G401 (cell line): ENCODE measurements around the gene POMGNT1. TPM values are rescaled to one million over a fixed set of nuclear protein-coding genes. Genes with fewer than 3 reads are reported as not detected.

Experiments used
- DNase-seq: peaks from one replicate; pipeline ENCODE4 v3.0.0-alpha.2; 2015; ENCODE audit warnings: low spot score
- in situ Hi-C: cut with HindIII; loops from 2 replicates; pipeline ENCODE4 v1.10.0; 2016; ENCODE audit warnings: low sequenced_read_pairs, mixed read lengths
- total RNA-seq: library from RNA; depleted of rRNA; stranded (reverse); fragments of >200 nt; shearing (Covaris generic); gene quantifications from 2 replicates; pipeline ENCODE4 v1.2.3, GENCODE V29; 2014; rRNA removed

POMGNT1 gene
- total RNA-seq, 1 experiment from 2014 or later, result 118 TPM

DNA sequence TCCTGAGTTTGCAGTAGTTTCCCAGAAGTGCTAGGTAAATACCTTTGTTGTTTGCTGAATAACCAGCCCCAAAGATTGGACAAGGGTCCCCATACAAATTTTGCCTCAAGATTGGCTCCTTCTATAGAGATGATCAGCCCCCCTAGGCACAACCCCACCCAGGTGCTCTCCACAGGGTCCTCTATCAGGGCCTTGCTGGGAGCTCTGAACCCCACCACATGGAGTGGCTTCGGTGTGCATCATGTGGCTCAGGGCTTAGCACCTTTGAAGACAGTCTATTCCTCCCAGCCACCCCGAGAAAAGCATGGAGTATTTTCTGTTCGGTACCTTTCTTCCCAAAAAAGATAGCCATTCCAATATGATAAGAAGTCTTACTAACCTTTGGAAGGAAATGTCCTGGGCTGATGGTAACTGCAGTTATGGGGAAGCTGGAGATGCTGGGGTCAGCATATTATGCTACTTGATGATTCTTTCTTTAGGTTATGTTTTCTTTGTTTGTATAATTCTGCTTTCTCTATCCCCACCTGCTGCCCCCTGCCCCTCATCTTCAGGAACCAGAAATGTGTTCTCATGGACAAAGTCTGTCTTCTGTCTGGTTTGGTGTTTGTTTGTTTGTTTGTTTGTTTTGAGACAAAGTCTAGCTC is 28.3 kb downstream of the POMGNT1 start:
- DNase-seq, result no peak
- in situ Hi-C loops, result loop anchor here (10.0 kb wide), 1 partner anchor 105 kb away; no protein-coding TSS in a partner anchor

DNA sequence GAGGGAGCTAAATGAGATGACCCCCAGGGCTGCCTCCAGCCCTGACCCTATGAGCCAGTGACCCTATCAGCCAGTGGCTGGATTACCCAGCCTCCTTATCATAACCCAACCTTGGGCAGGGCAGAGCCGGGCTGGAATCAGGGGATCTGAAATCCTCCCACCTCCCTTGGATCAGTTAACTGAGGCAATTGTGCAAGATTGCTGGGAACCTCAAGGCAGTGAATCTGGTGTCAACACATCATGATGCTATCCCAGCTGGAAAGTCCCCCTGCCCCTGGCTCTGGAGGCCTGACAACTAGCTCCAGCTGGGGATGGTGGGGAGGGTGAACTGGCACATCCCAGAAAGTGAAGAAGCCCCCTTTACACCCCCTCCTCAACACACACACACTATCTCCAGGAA is 29.8 kb downstream of the POMGNT1 start:
- in situ Hi-C loops, result no loop called here
- DNase-seq, result no peak

DNA sequence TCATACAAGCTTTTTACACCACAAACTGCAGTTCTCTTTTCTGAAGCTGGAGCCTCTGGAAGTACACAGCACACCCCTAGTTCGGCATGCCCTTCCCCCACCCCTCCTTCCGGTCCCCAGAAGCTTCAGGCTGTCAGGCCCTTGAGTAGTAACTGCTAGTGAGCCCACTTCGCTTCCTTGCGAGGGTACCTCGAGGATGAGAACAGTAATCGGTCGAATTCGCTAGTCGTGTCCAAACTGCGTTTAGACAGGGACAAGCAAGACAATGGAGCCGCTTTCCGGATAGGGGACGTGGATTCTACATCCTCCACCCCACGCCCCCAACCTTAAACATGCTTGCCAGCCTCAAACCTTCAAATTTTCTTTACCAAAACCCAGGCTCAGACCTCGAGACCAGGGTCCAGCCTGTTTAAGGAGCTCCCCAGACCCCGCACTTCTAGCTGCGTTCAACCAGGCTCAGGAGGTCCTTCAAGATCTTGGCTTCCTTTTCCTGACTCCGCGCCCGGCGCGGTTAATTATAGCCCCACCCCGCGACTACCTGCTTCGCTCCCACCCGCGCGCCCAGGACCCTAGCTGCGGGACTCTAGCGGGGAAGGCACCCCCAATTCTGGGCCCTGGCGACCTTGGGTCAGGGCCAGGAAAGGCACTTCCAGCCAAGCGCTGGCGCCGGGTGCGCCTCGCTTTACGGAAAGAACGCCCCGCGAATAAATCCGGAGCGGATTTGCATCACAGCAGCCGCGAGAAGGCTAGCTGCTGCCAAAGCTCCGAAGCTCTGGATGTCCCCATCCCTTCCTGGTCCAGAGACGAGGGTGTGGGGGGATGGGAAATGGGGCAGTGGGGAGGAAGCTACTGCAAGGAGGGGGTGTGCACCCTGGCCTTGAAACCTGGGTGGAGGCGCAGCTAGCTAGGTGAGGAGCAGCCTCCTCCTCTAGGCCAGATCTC is 31.4 kb downstream of the POMGNT1 start:
- peak; percentile 70 for DNase-seq
- in situ Hi-C loops, result no loop called here

DNA sequence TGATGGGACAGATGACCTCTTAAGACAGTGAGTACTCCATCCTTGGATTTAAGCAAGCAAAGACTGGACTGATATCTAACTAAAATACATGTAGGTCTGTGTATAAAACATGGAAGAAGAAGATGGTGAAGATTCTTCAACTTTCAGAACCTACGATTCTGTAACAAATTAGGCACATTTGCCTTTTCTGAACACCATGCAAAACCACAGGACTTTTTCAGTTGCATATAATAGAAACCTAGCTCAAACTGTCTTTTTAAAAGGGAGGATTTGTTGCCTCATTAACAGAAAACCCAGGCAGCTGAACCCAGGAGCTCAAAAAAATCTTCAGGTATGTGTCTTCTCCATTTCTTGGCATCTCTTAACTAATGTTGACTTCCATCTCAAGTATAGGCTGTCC is 38.0 kb downstream of the POMGNT1 start:
- no peak for DNase-seq
- in situ Hi-C loops, result no loop called here

DNA sequence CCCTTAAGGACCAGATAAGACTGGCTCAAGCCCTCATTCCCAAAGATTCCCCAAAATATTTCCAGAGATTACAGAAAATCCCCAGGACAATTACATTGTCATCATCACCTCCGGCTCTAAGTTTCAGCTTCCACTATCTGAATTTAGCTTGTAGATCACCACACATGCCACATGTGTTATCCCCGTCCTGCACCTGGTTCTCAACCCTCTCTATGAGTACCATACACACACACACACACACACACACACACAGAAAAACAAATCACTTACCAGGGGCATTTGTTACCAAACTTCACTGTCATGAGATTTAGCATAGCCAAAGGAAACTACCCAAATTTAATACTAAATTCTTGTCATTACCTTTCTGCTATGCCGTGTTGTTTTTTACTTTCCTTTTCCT is 38.7 kb downstream of the POMGNT1 start:
- no peak for DNase-seq
- in situ Hi-C loops, result no loop called here

DNA sequence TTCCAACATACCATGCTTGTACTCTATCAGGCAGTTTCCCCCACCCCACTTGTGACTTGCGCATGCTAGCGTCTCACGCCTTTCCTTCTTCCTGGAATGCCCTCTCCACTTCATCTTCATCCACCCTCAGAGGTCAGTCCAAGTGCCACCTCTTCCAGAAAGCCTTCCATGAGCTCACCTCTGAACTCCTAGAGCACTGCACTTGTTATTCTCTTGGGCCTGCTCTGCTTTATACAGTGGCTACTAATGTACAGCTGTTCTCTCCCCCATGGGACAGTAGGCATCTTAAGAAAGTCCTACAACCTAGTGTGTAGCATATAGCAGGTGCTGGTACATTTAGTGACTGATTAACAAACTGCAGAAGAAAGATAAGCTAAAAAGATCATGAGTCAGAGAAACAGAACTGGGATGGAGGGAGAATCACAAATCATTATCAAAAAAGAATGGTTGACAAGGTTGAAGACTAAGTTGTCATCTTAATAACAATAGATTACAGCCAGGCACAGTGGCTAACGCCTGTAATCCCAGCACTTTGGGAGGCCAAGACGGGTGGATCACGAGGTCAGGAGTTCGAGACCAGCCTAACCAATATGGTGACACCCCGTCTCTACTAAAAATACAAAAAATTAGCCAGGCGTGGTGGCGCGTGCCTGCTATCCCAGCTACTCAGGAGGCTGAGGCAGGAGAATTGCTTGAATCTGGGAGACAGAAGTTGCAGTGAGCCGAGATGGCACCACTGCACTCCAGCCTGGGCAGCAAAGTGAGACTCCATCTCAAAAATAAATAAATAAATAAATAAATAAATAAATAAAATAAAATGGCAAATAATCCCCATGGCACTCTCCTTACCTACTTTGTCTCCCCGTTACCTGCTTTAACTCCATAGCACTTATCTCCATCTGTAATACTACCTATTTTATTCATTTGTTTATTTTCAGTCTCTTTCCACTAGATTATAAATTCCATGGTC is 39.6 kb downstream of the POMGNT1 start:
- in situ Hi-C loops, result no loop called here
- DNase-seq, result no peak

DNA sequence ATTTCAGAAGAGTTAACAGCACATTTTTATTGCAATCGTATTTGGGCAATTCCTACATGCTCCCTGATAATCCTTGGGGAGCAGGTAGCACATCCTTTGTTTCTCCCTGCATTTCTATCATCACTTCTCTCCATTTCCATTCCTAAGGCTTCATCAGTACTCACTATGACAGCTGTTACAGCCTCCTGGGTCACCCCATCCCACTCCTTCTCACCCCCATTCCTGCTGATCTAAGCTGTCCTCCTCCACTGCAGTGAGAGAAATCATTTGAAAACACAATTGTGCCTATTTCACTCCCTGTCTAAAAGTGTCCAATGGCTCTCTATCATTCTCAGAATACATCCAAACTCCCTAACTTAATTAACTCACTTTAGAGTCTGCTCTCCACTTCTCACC is 40.3 kb downstream of the POMGNT1 start:
- in situ Hi-C loops, result no loop called here
- no peak for DNase-seq

DNA sequence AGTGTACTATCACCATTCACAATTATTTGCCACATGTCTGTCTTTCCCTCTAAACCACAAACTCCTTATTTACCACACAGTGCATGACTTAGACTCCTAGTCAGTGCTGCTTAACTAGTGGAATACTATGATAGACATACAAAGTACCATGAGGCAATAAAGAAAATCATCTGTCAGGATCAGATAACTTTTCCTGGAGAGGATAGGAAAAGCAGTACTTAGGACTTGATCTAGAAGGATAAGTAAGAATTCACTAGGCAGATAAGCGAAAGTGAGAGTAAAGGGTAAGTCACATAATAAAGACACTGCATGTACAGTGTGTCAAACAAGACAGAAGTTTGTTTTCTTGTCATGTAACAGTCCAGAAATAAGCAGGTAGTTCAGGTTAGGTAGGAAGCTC is 44.5 kb downstream of the POMGNT1 start:
- no peak for DNase-seq
- in situ Hi-C loops, result no loop called here

DNA sequence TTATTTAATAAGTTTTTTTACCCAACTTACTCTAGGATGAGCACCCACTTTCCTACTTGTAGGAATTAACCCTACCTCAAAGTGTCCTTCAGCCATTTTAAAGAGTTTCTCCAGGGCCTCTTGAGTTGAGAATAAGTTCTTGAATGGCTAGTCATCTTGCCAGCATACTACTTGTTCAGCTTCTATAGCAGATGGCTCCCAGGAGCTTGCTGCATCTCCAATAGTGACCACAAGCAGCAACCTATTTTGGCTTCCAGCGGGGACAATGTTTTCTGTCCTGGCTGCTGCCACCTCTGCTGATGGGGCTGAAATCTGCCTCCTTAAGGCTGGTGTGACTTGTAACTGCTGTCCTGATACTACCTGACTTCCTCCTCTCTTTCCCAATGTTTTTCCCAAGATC is 45.0 kb downstream of the POMGNT1 start:
- no peak for DNase-seq

DNA sequence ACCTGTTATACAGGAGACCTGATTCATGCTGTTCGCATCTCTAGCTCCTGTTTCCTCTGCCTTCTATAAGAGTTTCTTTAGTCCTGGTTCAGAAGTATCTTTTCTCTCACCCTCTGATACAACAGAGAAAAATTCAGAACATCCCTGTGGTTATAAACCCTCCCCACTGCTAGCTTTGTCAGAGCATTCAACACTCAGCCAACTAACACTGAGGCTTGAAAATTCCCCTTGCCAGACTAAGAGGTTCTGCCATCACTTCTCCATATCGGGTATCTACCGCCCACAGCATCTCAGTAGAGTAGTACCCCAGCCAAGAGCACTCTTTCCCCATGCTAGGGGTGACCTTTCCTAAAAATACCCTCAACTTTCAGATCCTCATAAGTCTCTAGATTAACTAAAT is 46.2 kb downstream of the POMGNT1 start:
- in situ Hi-C loops, result no loop called here
- no peak for DNase-seq

More for the DNA sequence above, 45.0 kb downstream of the POMGNT1 start:
- in situ Hi-C loops, result no loop called here

DNA sequence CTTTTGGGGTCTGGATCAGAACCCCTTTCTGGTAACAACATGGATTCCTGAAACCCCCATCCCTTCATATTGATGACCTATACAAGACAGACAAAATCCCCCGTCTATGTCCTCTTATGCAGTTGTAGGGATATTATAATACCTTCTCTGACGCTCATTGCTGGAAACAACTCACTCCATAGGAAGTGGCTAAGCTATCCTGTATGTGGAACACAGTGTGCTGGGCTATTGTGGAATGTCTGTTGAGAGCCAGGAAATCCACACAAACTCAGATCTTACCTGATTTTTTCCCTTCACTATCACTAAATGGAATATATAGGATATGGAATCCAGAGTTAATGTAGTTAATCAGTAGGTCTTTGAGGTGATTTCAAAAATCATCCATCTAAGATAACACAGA is 48.1 kb downstream of the POMGNT1 start:
- in situ Hi-C loops, result no loop called here
- no peak for DNase-seq

DNA sequence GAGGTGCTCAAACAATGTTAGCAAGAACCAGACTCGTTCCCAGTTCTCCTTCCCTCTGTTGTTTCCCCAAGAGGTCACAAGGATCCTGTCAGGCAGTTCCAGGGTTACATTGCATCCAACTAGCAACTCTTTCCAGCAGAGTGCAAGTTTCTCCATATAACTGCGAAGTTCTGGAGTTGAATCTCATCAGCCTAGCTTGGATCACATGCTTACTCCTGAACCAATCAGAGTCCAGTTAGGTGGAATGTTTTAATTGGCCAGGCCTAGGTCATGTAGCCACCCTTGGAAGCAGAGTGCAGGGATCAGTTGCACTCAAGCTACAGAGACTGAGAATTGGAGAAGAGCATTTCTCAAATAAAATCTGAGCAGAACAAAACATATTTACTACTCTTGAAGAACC is 49.9 kb downstream of the POMGNT1 start:
- DNase-seq, result no peak
- in situ Hi-C loops, result no loop called here

Other genes starting within 250 kb of the POMGNT1 start
- gene PIK3R3, start 65.8 kb downstream of the POMGNT1 start, total RNA-seq, result 14.3 and 15.8 TPM in 2 replicates
- 5.9 TPM in 1 of 2 replicates, not detected in the other for gene TSPAN1, start 23.3 kb downstream of the POMGNT1 start, total RNA-seq
- gene P3R3URF, start 21.9 kb downstream of the POMGNT1 start, total RNA-seq, result not detected in 2 replicates
- 6.0 and 7.8 TPM in 2 replicates for gene LURAP1, start 4.9 kb upstream of the POMGNT1 start, total RNA-seq
- 16.8 and 20.6 TPM in 2 replicates for gene RAD54L, start 49.3 kb upstream of the POMGNT1 start, total RNA-seq
- 99.1 and 119 TPM in 2 replicates for gene LRRC41, start 105.2 kb upstream of the POMGNT1 start, total RNA-seq
- gene UQCRH, start 105.3 kb upstream of the POMGNT1 start, total RNA-seq, result 782 and 965 TPM in 2 replicates
- gene NSUN4, start 142.4 kb upstream of the POMGNT1 start, total RNA-seq, result 14.6 and 20.9 TPM in 2 replicates
- 0.43 TPM in 1 of 2 replicates, not detected in the other for gene FAAH, start 195.9 kb upstream of the POMGNT1 start, total RNA-seq